Measurements from ENCODE around the gene THUMPD2.

- TF ChIP-seq POLR2A (IDR thresholded peaks at IDR 0.05) (no peak), POLR2AphosphoS5 (IDR thresholded peaks at IDR 0.05) (no peak)
- TF ChIP-seq, protein P1, sequence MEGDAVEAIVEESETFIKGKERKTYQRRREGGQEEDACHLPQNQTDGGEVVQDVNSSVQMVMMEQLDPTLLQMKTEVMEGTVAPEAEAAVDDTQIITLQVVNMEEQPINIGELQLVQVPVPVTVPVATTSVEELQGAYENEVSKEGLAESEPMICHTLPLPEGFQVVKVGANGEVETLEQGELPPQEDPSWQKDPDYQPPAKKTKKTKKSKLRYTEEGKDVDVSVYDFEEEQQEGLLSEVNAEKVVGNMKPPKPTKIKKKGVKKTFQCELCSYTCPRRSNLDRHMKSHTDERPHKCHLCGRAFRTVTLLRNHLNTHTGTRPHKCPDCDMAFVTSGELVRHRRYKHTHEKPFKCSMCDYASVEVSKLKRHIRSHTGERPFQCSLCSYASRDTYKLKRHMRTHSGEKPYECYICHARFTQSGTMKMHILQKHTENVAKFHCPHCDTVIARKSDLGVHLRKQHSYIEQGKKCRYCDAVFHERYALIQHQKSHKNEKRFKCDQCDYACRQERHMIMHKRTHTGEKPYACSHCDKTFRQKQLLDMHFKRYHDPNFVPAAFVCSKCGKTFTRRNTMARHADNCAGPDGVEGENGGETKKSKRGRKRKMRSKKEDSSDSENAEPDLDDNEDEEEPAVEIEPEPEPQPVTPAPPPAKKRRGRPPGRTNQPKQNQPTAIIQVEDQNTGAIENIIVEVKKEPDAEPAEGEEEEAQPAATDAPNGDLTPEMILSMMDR (IDR thresholded peaks at IDR 0.05): no peak
These were observed 90.9 kb downstream of the THUMPD2 start for GRCh38 chr2:39688181-39688580.

All from suprapubic skin (tissue), 4 donors.